ENCODE measurements around the gene DGKA.
"Not testable (repeated sequence)": the region's sequence is repeated elsewhere in the genome, so short reads cannot be mapped to it uniquely, and the experiment has no call there.

Gene DGKA

GRCh38 chr12:55999999-56000540 lies 69.1 kb downstream of the DGKA start:
- DNase-seq, result not testable (repeated sequence)

GRCh38 chr12:56001487-56002100 lies 70.6 kb downstream of the DGKA start:
- no peak for DNase-seq

DNA sequence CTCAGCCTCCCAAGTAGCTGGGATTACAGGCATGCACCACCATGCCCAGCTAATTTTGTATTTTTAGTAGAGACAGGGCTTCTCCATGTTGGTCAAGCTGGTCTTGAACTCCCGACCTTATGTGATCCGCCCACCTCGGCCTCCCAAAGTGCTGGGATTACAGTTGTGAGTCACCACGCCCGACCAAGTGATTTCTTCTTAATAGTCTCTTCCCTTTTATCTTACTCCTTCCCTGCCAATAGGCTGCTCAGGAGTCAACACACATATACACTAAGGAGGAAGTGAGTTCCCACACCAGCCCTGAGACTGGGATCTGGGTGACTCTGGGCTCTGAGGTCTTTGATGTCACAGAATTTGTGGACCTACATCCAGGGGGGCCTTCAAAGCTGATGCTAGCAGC lies 72.4 kb downstream of the DGKA start:
- not testable (repeated sequence) for DNase-seq
